HG02973 (cell line): ENCODE measurements around the gene XPO6.
"Not testable (repeated sequence)": the region's sequence is repeated elsewhere in the genome, so short reads cannot be mapped to it uniquely, and the experiment has no call there.

Experiments
- ATAC-seq: cut with Tn5 transposase; IDR thresholded peaks from one replicate; pipeline ENCODE4 v1.9.1; 2021; ENCODE audit warnings: moderate library complexity; ENCODE audit not compliant: unreplicated experiment

XPO6 gene

DNA sequence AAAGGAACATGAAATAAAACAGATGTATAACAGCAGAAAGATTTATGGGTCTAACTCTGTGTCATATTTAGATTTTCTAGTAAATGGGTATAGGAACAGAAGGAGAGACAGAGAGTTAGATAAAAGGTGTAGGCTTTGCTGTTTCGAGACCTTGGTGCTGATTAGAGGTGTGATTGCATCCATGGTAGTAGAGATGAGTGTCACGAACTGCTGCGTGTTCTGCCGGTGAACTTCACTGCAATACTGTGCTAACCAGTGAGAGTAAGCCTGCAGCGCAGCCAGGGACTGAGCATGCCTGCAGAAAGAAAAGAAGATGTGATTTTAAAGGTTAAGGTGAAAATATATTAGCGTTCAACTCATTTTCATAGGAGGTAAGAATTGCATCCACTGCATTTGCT lies 94.6 kb downstream of the XPO6 start:
- no peak for ATAC-seq

GRCh38 chr16:28115866-28116265 lies 95.9 kb downstream of the XPO6 start:
- not testable (repeated sequence) for ATAC-seq

DNA sequence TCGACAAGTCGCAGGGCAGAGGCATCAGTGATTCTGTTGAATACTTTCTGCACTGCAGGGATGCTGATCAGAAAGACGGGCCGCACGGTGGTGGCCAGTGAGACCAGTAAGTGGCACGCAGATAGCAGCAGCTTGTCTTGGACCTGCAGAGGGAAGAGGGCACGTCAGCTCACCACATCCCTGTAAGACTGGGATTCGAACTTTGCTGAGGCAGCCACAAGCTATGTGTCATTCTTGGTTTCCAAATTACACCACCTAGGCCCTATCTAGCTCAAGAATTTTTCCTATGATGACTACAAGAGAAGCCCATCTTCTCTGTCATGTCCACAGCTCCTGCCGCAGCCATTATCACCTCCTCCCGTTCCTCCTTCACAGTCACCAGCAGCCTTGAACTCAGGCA lies 98.9 kb downstream of the XPO6 start:
- ATAC-seq: no peak

DNA sequence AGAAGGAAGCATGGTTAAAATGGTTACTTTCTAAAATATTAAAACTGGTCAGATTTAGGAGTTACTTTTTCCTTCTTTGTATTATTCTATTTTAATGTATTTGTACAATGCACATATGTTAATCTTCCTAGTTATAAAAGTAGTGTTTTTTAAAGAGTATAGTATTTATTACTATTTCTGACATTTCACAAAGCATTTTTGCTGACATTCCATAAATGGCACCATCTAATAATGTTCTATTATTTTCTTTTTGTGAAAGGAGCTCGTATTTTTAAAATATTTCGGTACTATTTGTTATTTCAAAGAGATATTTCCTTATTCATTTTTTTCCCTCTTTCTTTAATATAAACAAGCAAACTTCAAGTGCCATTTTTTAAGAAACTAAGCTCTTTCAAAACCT lies 100.8 kb downstream of the XPO6 start:
- no peak for ATAC-seq

GRCh38 chr16:28110479-28110878 lies 101.3 kb downstream of the XPO6 start:
- ATAC-seq: no peak

DNA sequence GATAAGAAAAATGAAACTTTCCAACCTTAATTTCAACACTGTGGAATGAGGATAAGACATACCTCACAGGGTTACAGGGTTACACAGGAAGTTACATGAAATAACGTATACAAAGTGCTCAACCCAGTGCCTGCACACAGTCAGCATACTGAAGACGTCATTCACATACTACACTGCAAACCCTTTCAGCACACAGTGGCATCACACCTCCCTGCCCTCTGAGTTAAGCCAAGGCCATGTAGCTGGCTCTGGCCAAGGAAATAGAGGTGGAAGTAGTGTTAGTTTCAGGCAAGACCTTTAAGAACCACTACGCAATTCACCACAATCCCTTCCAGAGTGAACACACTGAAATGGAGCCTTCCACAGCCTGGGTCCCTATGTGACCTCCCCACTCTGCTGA lies 101.7 kb downstream of the XPO6 start:
- ATAC-seq: no peak

- no peak for ATAC-seq
Observed at GRCh38 chr16:28108590-28109247, 103.0 kb downstream of the XPO6 start.

GRCh38 chr16:28107232-28107631 lies 104.5 kb downstream of the XPO6 start:
- no peak for ATAC-seq

GRCh38 chr16:28106467-28107215 lies 105.1 kb downstream of the XPO6 start:
- ATAC-seq: no peak

DNA sequence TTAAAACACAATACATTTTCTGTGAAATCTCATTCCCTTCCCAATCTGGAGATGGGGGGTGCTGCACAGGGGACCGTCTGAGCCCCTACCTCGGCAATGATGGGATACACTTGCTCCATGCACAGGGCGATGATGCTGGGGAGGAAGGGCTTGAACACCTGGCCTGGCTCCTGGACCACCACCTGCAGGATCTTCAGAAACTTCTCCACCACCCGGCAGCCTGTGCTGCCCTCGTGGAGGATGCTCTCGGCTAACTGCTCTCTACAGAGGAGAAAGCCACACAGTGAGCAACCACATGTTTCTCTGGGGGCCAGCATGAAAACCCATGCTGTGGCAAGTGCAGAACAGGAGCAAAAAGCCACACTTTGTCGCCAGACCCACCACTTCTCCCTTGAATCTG lies 105.8 kb downstream of the XPO6 start:
- ATAC-seq: no peak

- no peak for ATAC-seq
Observed at GRCh38 chr16:28105297-28105696, 106.5 kb downstream of the XPO6 start.

DNA sequence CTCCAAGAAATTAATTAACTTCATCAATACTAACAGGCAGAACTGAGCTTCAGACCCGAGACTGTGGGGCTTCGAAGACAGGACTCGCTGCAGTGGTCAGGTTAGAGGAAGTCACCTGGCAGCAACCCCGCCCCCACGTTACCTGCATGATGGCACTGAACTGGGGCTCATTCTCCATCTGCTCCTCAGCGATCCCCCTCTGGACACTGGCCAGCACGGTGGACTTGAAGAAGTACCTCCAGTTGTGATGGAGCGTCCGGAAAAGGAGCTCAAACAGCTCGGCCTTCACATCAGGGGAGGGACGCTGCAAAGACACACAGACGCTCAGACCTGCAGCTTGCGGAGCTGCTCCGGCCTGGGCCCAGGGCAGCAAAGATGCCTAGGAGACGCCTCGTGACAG lies 107.4 kb downstream of the XPO6 start:
- ATAC-seq: no peak

GRCh38 chr16:28103516-28104170 lies 108.1 kb downstream of the XPO6 start:
- ATAC-seq: no peak

- ATAC-seq: no peak
Observed at GRCh38 chr16:28101533-28101890, 110.3 kb downstream of the XPO6 start.

GRCh38 chr16:28100810-28101532 lies 110.8 kb downstream of the XPO6 start:
- no peak for ATAC-seq

GRCh38 chr16:28098959-28099945 lies 112.5 kb downstream of the XPO6 start:
- no peak for ATAC-seq

DNA sequence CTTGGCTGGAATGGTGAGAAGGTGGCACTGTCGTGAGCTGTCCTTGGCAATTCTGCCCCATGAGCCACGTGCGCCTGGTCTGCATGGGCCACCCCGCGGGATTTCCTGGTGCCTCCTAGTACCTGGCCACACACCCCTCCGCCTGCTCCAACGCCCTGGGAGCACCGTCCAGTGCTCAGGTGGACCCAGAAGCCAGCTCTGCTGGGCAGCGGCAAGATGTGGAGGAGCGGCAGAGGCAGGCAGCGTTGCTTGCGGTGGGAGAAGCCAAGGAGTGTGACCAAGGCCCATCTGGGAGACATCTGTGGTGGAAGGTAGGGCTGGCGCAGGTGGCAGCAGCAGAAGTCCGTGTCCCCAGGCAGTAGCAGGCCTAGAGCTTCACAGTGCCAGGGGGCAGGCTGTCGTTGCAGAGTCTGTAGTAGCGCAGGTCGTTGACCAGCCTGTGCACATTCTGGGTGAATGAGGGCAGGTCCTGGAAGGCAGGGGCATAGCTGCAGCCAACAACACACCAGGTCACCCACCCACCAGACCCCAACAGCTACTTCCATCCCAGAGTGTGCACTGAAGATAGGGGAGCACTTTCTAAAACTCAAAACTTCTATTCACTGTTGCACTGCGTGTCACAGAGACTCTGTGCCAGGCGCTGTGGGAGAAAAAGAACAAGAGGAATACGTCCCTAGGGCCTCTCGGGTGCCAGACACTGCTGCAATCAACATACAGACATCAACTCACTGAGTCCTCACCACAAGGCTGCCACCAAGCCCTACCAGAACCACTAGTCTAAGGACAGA lies 113.4 kb downstream of the XPO6 start:
- no peak for ATAC-seq

DNA sequence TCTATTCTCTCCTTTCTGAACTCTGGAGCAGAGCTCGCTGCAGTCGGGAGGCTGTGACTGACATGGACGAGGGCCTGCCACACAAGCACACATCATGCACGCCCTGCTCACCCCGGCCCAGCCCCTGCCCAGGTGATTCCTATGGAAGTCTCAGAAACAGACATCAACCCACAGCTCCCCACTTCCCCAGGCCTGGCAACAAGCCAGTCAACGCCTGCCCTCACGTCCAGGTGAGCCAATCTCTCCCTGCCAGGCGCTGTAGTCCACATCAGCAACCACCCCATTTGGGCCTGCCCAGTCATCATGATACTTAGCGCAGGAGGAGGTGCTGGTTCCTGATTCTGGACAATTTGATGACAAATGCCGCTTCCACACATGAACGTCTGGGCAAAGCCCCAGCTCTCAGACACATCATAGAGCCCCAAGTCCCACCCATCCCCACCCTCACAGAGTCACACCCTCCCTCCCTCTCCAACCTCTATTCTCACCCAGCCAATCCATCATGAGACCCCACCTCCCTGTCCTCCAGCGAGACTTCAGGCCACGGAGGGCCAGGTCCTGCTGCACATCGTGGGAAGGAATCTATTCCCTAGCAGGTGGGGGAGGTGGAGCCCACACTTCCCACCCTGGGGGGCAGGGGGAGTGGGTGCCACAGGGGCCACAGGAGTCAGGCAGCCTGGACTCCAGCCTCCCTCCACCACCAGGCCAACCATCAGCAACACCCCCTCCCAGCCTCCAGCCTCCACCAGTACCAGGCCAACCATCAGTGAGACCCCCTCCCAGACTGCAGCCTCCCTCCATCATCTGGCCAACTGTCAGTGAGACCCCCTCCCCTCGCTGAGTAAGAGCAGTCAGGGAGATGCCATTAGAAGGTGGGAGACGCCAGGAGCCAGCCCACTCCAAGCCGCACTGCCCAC lies 114.5 kb downstream of the XPO6 start:
- ATAC-seq: no peak

- ATAC-seq: no peak
Observed at GRCh38 chr16:28093385-28093725, 118.4 kb downstream of the XPO6 start.
